ENCODE results near the gene HPS4.

DNA sequence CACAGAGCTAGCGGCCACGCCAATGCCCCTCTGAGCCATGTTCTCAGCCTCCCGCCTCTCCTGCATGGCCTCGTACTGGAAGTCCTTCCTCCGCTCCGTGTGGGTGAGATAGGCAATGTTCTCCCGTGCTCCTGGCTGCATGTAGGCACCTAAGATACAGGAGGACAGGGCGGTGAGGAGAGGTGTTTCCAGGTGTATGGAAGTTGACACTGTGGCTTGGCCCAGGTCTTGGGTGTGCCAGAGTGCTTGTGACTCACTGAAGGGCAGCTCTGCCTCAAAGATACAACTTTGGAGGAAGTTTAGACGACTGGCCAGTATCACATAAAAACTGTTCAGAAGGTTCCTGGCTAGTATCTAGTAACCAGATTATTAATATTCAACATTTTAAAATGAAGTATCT is 8.6 kb upstream of the HPS4 start:
- TF ChIP-seq JUND (IDR thresholded peaks at IDR 0.05) (no peak), RAD21 (IDR thresholded peaks at IDR 0.05; ENCODE audit: low read length) (no peak), MXI1 (IDR thresholded peaks at IDR 0.05; ENCODE audit: low read depth, low read length) (no peak), SIN3A (IDR thresholded peaks at IDR 0.05; ENCODE audit: borderline replicate concordance, low read depth, low read length) (no peak)
- TF ChIP-seq, protein P1, sequence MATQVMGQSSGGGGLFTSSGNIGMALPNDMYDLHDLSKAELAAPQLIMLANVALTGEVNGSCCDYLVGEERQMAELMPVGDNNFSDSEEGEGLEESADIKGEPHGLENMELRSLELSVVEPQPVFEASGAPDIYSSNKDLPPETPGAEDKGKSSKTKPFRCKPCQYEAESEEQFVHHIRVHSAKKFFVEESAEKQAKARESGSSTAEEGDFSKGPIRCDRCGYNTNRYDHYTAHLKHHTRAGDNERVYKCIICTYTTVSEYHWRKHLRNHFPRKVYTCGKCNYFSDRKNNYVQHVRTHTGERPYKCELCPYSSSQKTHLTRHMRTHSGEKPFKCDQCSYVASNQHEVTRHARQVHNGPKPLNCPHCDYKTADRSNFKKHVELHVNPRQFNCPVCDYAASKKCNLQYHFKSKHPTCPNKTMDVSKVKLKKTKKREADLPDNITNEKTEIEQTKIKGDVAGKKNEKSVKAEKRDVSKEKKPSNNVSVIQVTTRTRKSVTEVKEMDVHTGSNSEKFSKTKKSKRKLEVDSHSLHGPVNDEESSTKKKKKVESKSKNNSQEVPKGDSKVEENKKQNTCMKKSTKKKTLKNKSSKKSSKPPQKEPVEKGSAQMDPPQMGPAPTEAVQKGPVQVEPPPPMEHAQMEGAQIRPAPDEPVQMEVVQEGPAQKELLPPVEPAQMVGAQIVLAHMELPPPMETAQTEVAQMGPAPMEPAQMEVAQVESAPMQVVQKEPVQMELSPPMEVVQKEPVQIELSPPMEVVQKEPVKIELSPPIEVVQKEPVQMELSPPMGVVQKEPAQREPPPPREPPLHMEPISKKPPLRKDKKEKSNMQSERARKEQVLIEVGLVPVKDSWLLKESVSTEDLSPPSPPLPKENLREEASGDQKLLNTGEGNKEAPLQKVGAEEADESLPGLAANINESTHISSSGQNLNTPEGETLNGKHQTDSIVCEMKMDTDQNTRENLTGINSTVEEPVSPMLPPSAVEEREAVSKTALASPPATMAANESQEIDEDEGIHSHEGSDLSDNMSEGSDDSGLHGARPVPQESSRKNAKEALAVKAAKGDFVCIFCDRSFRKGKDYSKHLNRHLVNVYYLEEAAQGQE (IDR thresholded peaks at IDR 0.05; ENCODE audit: low read depth, low read length): no peak
- TF ChIP-seq, protein P2, sequence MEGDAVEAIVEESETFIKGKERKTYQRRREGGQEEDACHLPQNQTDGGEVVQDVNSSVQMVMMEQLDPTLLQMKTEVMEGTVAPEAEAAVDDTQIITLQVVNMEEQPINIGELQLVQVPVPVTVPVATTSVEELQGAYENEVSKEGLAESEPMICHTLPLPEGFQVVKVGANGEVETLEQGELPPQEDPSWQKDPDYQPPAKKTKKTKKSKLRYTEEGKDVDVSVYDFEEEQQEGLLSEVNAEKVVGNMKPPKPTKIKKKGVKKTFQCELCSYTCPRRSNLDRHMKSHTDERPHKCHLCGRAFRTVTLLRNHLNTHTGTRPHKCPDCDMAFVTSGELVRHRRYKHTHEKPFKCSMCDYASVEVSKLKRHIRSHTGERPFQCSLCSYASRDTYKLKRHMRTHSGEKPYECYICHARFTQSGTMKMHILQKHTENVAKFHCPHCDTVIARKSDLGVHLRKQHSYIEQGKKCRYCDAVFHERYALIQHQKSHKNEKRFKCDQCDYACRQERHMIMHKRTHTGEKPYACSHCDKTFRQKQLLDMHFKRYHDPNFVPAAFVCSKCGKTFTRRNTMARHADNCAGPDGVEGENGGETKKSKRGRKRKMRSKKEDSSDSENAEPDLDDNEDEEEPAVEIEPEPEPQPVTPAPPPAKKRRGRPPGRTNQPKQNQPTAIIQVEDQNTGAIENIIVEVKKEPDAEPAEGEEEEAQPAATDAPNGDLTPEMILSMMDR (IDR thresholded peaks at IDR 0.05): no peak
- TF ChIP-seq, protein P3, sequence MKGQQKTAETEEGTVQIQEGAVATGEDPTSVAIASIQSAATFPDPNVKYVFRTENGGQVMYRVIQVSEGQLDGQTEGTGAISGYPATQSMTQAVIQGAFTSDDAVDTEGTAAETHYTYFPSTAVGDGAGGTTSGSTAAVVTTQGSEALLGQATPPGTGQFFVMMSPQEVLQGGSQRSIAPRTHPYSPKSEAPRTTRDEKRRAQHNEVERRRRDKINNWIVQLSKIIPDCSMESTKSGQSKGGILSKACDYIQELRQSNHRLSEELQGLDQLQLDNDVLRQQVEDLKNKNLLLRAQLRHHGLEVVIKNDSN (IDR thresholded peaks at IDR 0.05; ENCODE audit: borderline replicate concordance, low read depth): no peak

All from SK-N-SH (cell line).